Caco-2 (cell line): Measurements from ENCODE around the gene PHPT1. TPM values are rescaled to one million over a fixed set of nuclear protein-coding genes. Genes with fewer than 3 reads are reported as not detected.
"Not testable (repeated sequence)": the region's sequence is repeated elsewhere in the genome, so short reads cannot be mapped to it uniquely, and the experiment has no call there.

Source experiments
- BruUV-seq: library from RNA; stranded (reverse); fragments of 400-500 nt; replicated peaks from 2 replicates; lab custom pipeline; 2021; lab: Mats Ljungman, UMichigan
- CTCF ChIA-PET: fragments of 300-600 bp; sonication (Branson Sonifier 250); formaldehyde crosslinking; loops from one replicate; lab custom pipeline; 2022; ENCODE audit warnings: antibody characterized with exemption; lab: Charles Lee
- POLR2A ChIA-PET: fragments of 300-600 bp; sonication (Branson Sonifier 250); formaldehyde crosslinking; loops from one replicate; lab custom pipeline; 2022; ENCODE audit warnings: antibody characterized with exemption; lab: Charles Lee
- DNase-seq, 2 experiments: peaks; one replicate each; pipeline versions ENCODE4 v3.0.0 to v3.0.0-alpha.2; 2020 to 2022
- H3K27me3 ChIP-seq: replicated peaks from 2 replicates; pipeline ENCODE4 v1.6.0; 2011; ENCODE audit warnings: low read length; ENCODE audit not compliant: control insufficient read depth, insufficient read depth
- H3K36me3 ChIP-seq: 2 replicates; pipeline ENCODE4 v1.5.1; 2011; ENCODE audit warnings: low read length; ENCODE audit not compliant: control insufficient read depth, insufficient read depth
- H3K4me1 ChIP-seq: fragments of 250-450 bp; sonication (Bioruptor Pico); 2 replicates; pipeline ENCODE4 v1.5.1; 2020; ENCODE audit warnings: mild to moderate bottlenecking
- H3K4me3 ChIP-seq: 2 replicates; pipeline ENCODE4 v1.5.1; 2011; ENCODE audit warnings: low read depth, mild to moderate bottlenecking, control low read depth, low read length
- H3K9me3 ChIP-seq: fragments of 250-450 bp; sonication (Bioruptor Pico); 2 replicates; pipeline ENCODE4 v1.5.1; 2020; ENCODE audit warnings: mild to moderate bottlenecking, moderate library complexity
- H3K27ac Mint-ChIP-seq: one replicate; pipeline ENCODE4 v1.8.0; 2022; ENCODE audit warnings: mixed read lengths; ENCODE audit not compliant: unreplicated experiment
- H3K27me3 Mint-ChIP-seq: one replicate; pipeline ENCODE4 v1.8.0; 2022; ENCODE audit warnings: mixed read lengths; ENCODE audit not compliant: insufficient read depth, unreplicated experiment
- H3K36me3 Mint-ChIP-seq: one replicate; pipeline ENCODE4 v1.8.0; 2022; ENCODE audit warnings: mild to moderate bottlenecking, mixed read lengths; ENCODE audit not compliant: insufficient read depth, unreplicated experiment
- H3K4me1 Mint-ChIP-seq: one replicate; pipeline ENCODE4 v1.8.0; 2022; ENCODE audit warnings: low read depth, mixed read lengths; ENCODE audit not compliant: unreplicated experiment
- H3K4me3 Mint-ChIP-seq: one replicate; pipeline ENCODE4 v1.8.0; 2022; ENCODE audit warnings: mild to moderate bottlenecking, moderate library complexity, mixed read lengths; ENCODE audit not compliant: unreplicated experiment
- H3K9me3 Mint-ChIP-seq: one replicate; pipeline ENCODE4 v1.8.0; 2022; ENCODE audit warnings: mixed read lengths; ENCODE audit not compliant: unreplicated experiment
- CTCF ChIP-seq, 2 experiments: fragments of 200-600 bp in 1 of 2; IDR thresholded peaks; 1 replicate in 1 of 2; 2 replicates in 1 of 2; pipeline versions ENCODE4 v1.5.1 to v1.8.0; 2011 to 2022; ENCODE audit warnings: antibody characterized with exemption in 1 of 2, control low read depth in 1 of 2, inconsistent platforms in 1 of 2, low read depth in 1 of 2, low read length in 1 of 2, mild to moderate bottlenecking in 1 of 2, moderate library complexity in 1 of 2; ENCODE audit not compliant: insufficient read depth in 1 of 2, severe bottlenecking in 1 of 2, unreplicated experiment in 1 of 2
- intact Hi-C: fragments of 100-400 bp; cut with micrococcal nuclease; formaldehyde crosslinking; loops from one replicate; pipeline ENCODE4 v1.10.0; 2022; ENCODE audit not compliant: unreplicated experiment
- total RNA-seq: library from RNA; stranded (reverse); gene quantifications from 2 replicates; pipeline ENCODE4 v1.2.3, GENCODE V29; 2022

Gene PHPT1
- total RNA-seq, 1 experiment from 2014 or later: 105 TPM

DNA sequence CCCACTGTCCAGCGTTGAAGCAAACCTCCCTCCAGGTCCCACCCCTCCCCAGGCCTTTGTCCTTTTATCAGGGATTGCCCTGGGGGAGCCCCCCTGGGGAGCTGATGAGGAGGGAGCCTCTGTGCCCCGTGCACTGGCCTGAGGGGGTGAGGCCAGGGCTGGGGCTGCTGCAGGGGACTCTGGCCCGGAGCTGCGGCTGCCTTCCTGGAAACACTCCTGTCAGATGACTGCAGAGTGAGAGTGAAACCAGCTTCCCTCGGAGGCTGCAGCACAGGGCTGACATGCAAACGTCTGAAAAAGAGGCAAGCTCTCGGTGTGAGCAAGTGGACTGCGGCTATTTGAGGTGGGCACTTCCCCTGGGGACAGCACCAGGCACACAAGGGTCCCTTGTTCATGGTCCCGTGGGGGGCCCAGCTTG, 32.5 kb downstream of the PHPT1 start:
- H3K4me3 ChIP-seq: no peak overlapping the region
- peak overlapping the region; percentile 11 for H3K27ac Mint-ChIP-seq

GRCh38 chr9:136882109-136882946, 33.1 kb downstream of the PHPT1 start:
- Mint-ChIP-seq H3K4me3 (peak overlapping the region; percentile 13), H3K9me3 (no peaks in the 10 kb centered on the region), H3K27me3 (no peaks in the 10 kb centered on the region), H3K4me1 (no peaks in the 10 kb centered on the region), H3K27ac (no peak overlapping the region), H3K36me3 (no peaks in the 10 kb centered on the region)
- Histone ChIP-seq H3K36me3 (no peaks in the 10 kb centered on the region), H3K9me3 (no peaks in the 10 kb centered on the region), H3K4me1 (peaks cover 26% of the 10 kb centered on the region), H3K4me3 (no peak overlapping the region; the same call in 1 of the 2 replicates), H3K27me3 (no peaks in the 10 kb centered on the region)
- ChIA-PET POLR2A (interaction anchor here (0.6 to 1.4 kb wide), 2 partner anchors 16 to 31 kb away, joined by 3 to 5 read pairs; partner anchors contain the start of gene EDF1), CTCF (interaction anchor here (2.0 kb wide), 1 partner anchor 164 kb away, joined by 4 read pairs; the partner anchor contains the start of gene NPDC1)
- intact Hi-C loops: no loop called here
- DNase-seq: peak; percentile 67 to 82
- no peak for TF ChIP-seq CTCF (IDR thresholded peaks at IDR 0.05; ENCODE audit: insufficient read depth in 1 of 2, low read depth in 1 of 2, low read length in 1 of 2, severe bottlenecking in 1 of 2, unreplicated experiment in 1 of 2)
- no TSS peak for BruUV-seq

More for the DNA sequence above, 32.5 kb downstream of the PHPT1 start:
- Mint-ChIP-seq H3K27me3 (no peaks in the 10 kb centered on the region), H3K36me3 (no peaks in the 10 kb centered on the region), H3K4me3 (peak overlapping the region; percentile 13), H3K9me3 (peaks cover 2% of the 10 kb centered on the region), H3K4me1 (no peaks in the 10 kb centered on the region)
- intact Hi-C loops: no loop called here
- no peaks in the 10 kb centered on the region for H3K9me3 ChIP-seq
- DNase-seq: peak; percentile 27 to 61
- no peak for TF ChIP-seq CTCF (IDR thresholded peaks at IDR 0.05; ENCODE audit: insufficient read depth in 1 of 2, low read depth in 1 of 2, low read length in 1 of 2, severe bottlenecking in 1 of 2, unreplicated experiment in 1 of 2)
- ChIA-PET CTCF (interaction anchor here (2.0 kb wide), 1 partner anchor 165 kb away, joined by 4 read pairs; the partner anchor contains the start of gene NPDC1), POLR2A (interaction anchor here (1.4 kb wide), 1 partner anchor 16 kb away, joined by 5 read pairs; the partner anchor contains the start of gene EDF1)
- no peaks in the 10 kb centered on the region for H3K27me3 ChIP-seq
- no peaks in the 10 kb centered on the region for H3K36me3 ChIP-seq
- no TSS peak for BruUV-seq
- H3K4me1 ChIP-seq: peaks cover 24% of the 10 kb centered on the region

DNA sequence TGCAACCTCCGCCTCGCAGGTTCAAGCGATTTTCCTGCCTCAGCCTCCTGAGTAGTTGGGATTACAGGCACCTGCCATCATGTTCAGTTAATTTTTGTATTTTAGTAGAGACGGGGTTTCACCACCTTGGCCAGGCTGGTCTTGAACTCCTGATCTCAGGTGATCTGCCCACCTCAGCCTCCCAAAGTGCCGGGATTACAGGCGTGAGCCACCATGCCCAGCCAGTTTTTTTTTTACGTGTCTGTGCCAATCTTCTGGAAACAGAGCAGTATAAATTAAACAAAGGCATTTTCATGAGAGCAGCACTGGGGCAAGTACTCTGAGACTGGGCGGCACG, 33.7 kb downstream of the PHPT1 start:
- H3K27ac Mint-ChIP-seq, H3K4me3 ChIP-seq, H3K9me3 Mint-ChIP-seq, H3K9me3 ChIP-seq, POLR2A ChIA-PET, H3K36me3 Mint-ChIP-seq, H3K27me3 Mint-ChIP-seq, H3K27me3 ChIP-seq, BruUV-seq, DNase-seq, intact Hi-C loops, H3K4me1 Mint-ChIP-seq, H3K36me3 ChIP-seq, H3K4me3 Mint-ChIP-seq, CTCF ChIA-PET: not testable (repeated sequence)
- H3K4me1 ChIP-seq: peaks cover 27% of the 10 kb centered on the region

GRCh38 chr9:136883670-136884069, 34.5 kb downstream of the PHPT1 start:
- H3K4me1 Mint-ChIP-seq, BruUV-seq, H3K9me3 Mint-ChIP-seq, H3K9me3 ChIP-seq, H3K27me3 ChIP-seq, H3K4me3 Mint-ChIP-seq, H3K36me3 Mint-ChIP-seq, H3K4me3 ChIP-seq, H3K36me3 ChIP-seq, DNase-seq, H3K27ac Mint-ChIP-seq, H3K27me3 Mint-ChIP-seq, intact Hi-C loops, POLR2A ChIA-PET: not testable (repeated sequence)
- CTCF ChIA-PET: interaction anchor here (0.7 kb wide), 1 partner anchor 273 kb away, joined by 3 read pairs; no protein-coding TSS in a partner anchor
- peaks cover 27% of the 10 kb centered on the region for H3K4me1 ChIP-seq
